CD4-positive, alpha-beta memory T cell (primary cell): Measurements from ENCODE around the gene LPP. TPM values are rescaled to one million over a fixed set of nuclear protein-coding genes. Genes with fewer than 3 reads are reported as not detected.
A peak's percentile ranks its signal among the peaks of the same experiment; 100 is the strongest.

ENCODE experiments used
- CTCF ChIA-PET: fragments of 350-600 bp; sonication (Branson Sonifier 250); formaldehyde crosslinking; loops from one replicate; lab custom pipeline; 2021; ENCODE audit warnings: inconsistent platforms; ENCODE audit not compliant: partially characterized antibody; lab: Charles Lee
- POLR2A ChIA-PET: fragments of 350-600 bp; sonication (Branson Sonifier 250); formaldehyde crosslinking; loops from one replicate; lab custom pipeline; 2021; ENCODE audit not compliant: partially characterized antibody; lab: Charles Lee
- DNase-seq, 5 donors: peaks; one replicate each; pipeline versions ENCODE4 v3.0.0 to v3.0.0-alpha.2; 2020 to 2022; ENCODE audit warnings: mixed read lengths in 1 of 5
- H3K27ac ChIP-seq: one replicate; pipeline ENCODE4 v1.7.0; 2013; ENCODE audit warnings: low read depth, low read length
- H3K27me3 ChIP-seq: 2 replicates; pipeline ENCODE4 v1.7.0; 2013; ENCODE audit warnings: mild to moderate bottlenecking, low read length, moderate library complexity; ENCODE audit not compliant: insufficient read depth
- H3K36me3 ChIP-seq: 2 replicates; pipeline ENCODE4 v1.7.0; 2013; ENCODE audit warnings: mild to moderate bottlenecking, low read length, moderate library complexity; ENCODE audit not compliant: insufficient read depth
- H3K4me1 ChIP-seq: 2 replicates; pipeline ENCODE4 v1.7.0; 2013; ENCODE audit warnings: mild to moderate bottlenecking, low read length, moderate library complexity; ENCODE audit not compliant: insufficient read depth
- H3K4me3 ChIP-seq, 2 donors: one replicate each; pipeline ENCODE4 v1.7.0; 2013; ENCODE audit warnings: low read length in 2 of 2, mild to moderate bottlenecking in 1 of 2
- H3K9me3 ChIP-seq, 2 donors: one replicate each; pipeline ENCODE4 v1.7.0; 2013; ENCODE audit warnings: low read length in 2 of 2, control low read depth in 1 of 2; ENCODE audit not compliant: control insufficient read depth in 1 of 2
- H3K27ac Mint-ChIP-seq, 7 donors: one replicate each; pipeline ENCODE4 v1.8.0; 2020 to 2021; ENCODE audit warnings: mixed read lengths in 7 of 7, mild to moderate bottlenecking in 6 of 7, inconsistent platforms in 3 of 7, moderate library complexity in 3 of 7
- H3K27me3 Mint-ChIP-seq, 2 donors: one replicate each; pipeline ENCODE4 v1.8.0; 2020 to 2021; ENCODE audit warnings: mixed read lengths in 2 of 2
- H3K36me3 Mint-ChIP-seq, 2 donors: one replicate each; pipeline ENCODE4 v1.8.0; 2020 to 2021; ENCODE audit warnings: mixed read lengths in 2 of 2, inconsistent platforms in 1 of 2, mild to moderate bottlenecking in 1 of 2
- H3K4me1 Mint-ChIP-seq, 4 donors: one replicate each; pipeline ENCODE4 v1.8.0; 2020 to 2021; ENCODE audit warnings: mixed read lengths in 4 of 4, mild to moderate bottlenecking in 1 of 4
- H3K4me3 Mint-ChIP-seq, 8 donors: one replicate each; pipeline ENCODE4 v1.8.0; 2020 to 2021; ENCODE audit warnings: mixed read lengths in 8 of 8, mild to moderate bottlenecking in 7 of 8, moderate library complexity in 6 of 8, inconsistent platforms in 3 of 8
- H3K9me3 Mint-ChIP-seq, 8 donors: one replicate each; pipeline ENCODE4 v1.8.0; 2020 to 2021; ENCODE audit warnings: mixed read lengths in 8 of 8, mild to moderate bottlenecking in 5 of 8, inconsistent platforms in 3 of 8, moderate library complexity in 1 of 8
- intact Hi-C: fragments of 100-400 bp; cut with micrococcal nuclease; formaldehyde crosslinking; loops from one replicate; pipeline ENCODE4 v1.15.1; 2023
- polyA plus RNA-seq, 2 donors: library from polyadenylated mRNA; unstranded; fragments of 300-500 nt; fragmentation: Illumina TruSeq; gene quantifications; one replicate each; pipeline ENCODE4 v1.2.3, GENCODE V29; 2021
- total RNA-seq, 2 experiments: library from RNA; stranded (reverse); gene quantifications; one replicate each; pipeline ENCODE4 v1.2.3, GENCODE V29; 2021

The LPP gene
- total and polyA plus RNA-seq, 4 experiments from 2014 or later, result 10.4 to 27.2 (median 24.7) TPM

DNA sequence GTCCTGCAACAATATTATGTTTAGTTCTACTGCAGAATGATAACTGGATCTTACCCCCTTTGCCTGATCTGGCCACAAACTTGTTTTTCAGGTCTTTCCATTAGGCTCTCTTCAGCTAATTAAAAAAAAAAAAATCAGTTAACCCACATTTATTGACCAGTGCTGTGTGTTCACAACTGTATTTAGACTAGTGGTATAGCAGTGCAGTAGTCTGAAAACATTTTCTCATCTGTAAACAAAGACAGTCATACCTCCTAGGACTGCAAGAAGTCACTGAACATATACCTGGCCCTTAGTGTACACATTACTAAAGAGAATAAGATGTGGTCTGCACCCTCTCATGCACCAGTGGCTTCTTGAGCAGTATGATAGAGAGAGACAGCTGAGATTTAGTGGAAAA, 22.5 kb downstream of the LPP start:
- no peaks in the 10 kb centered on the region for H3K27me3 Mint-ChIP-seq
- H3K4me3 Mint-ChIP-seq, result no peak overlapping the region
- Histone ChIP-seq H3K36me3 (no peaks in the 10 kb centered on the region), H3K4me1 (peaks cover 25% of the 10 kb centered on the region), H3K4me3 (no peak overlapping the region), H3K27ac (no peak overlapping the region), H3K27me3 (no peaks in the 10 kb centered on the region), H3K9me3 (no peaks in the 10 kb centered on the region)
- ChIA-PET POLR2A (no interaction called here), CTCF (no interaction called here)
- H3K4me1 Mint-ChIP-seq, result peaks cover 34 to 65% (median 45%) of the 10 kb centered on the region in 4 donors
- no peak for DNase-seq
- peak overlapping the region in 1 of 7 donors; percentile 47 for H3K27ac Mint-ChIP-seq
- intact Hi-C loops, result no loop called here
- H3K36me3 Mint-ChIP-seq, result peaks cover 20 to 47% of the 10 kb centered on the region in 2 donors
- H3K9me3 Mint-ChIP-seq, result peaks cover 0 to 2% (median 0%) of the 10 kb centered on the region in 8 donors

DNA sequence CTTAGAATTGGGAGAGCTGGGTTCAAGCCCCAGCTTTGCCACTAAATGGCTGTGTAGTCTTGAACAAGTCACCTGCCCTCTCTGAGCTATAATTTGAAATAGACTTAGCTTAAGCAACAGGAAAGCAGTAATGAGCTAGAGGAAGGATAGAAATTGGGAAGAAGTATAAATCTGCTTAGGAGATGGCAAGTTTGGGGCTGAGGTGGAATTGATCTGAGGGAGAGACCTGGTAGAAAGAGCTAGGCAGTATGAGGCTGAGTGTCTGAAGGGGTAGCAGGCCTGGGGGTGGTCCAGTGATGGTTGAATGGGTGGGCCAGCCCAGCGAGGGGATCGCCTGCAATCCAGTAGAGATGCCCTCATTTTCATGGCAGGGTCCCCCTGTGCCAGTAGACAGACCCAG, 22.9 kb downstream of the LPP start:
- no peak overlapping the region for H3K4me3 ChIP-seq
- no peaks in the 10 kb centered on the region for H3K36me3 ChIP-seq
- intact Hi-C loops, result no loop called here
- H3K9me3 ChIP-seq, result no peaks in the 10 kb centered on the region
- Mint-ChIP-seq H3K36me3 (peaks cover 20 to 49% of the 10 kb centered on the region in 2 donors), H3K27me3 (no peaks in the 10 kb centered on the region), H3K27ac (peak overlapping the region in 1 of 7 donors; percentile 17), H3K4me1 (peaks cover 34 to 64% (median 45%) of the 10 kb centered on the region in 4 donors), H3K4me3 (no peak overlapping the region), H3K9me3 (peaks cover 0 to 2% (median 0%) of the 10 kb centered on the region in 8 donors)
- POLR2A ChIA-PET, result no interaction called here
- CTCF ChIA-PET, result interaction anchor here (1.7 kb wide), 1 partner anchor 438 kb away, joined by 3 read pairs; no protein-coding TSS in a partner anchor
- no peak for DNase-seq
- no peaks in the 10 kb centered on the region for H3K27me3 ChIP-seq
- H3K4me1 ChIP-seq, result peaks cover 25% of the 10 kb centered on the region
- no peak overlapping the region for H3K27ac ChIP-seq

DNA sequence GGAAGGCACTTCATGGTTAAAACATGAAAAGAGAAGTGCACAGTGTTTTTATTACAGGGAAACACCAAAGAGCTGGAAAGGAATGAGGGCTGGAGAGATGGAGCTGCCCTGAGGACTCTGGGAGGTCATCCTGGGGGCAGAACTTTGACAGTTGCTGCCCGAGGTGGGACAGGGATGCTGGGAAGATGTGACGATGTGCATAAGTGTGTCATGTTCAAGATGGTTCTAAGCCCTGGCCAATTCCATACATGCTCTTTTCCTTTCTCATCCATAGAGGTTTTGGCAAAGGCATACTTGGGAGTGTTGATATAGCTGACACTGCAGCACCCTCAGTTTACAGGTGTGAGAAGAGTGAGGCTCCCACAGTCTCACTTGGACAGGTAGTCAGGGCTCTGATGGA, 23.8 kb downstream of the LPP start:
- Histone ChIP-seq H3K4me1 (peaks cover 25% of the 10 kb centered on the region), H3K9me3 (no peaks in the 10 kb centered on the region), H3K27ac (no peak overlapping the region), H3K36me3 (no peaks in the 10 kb centered on the region), H3K27me3 (no peaks in the 10 kb centered on the region), H3K4me3 (no peak overlapping the region)
- H3K4me1 Mint-ChIP-seq, result peaks cover 34 to 65% (median 45%) of the 10 kb centered on the region in 4 donors
- no peaks in the 10 kb centered on the region for H3K27me3 Mint-ChIP-seq
- no peak for DNase-seq
- POLR2A ChIA-PET, result no interaction called here
- CTCF ChIA-PET, result interaction anchor here (1.7 kb wide), 1 partner anchor 439 kb away, joined by 3 read pairs; no protein-coding TSS in a partner anchor
- H3K36me3 Mint-ChIP-seq, result peaks cover 20 to 55% of the 10 kb centered on the region in 2 donors
- peaks cover 0 to 2% (median 0%) of the 10 kb centered on the region in 8 donors for H3K9me3 Mint-ChIP-seq
- peak overlapping the region in 2 of 7 donors; percentile 6 to 68 for H3K27ac Mint-ChIP-seq
- intact Hi-C loops, result no loop called here
- H3K4me3 Mint-ChIP-seq, result no peak overlapping the region

DNA sequence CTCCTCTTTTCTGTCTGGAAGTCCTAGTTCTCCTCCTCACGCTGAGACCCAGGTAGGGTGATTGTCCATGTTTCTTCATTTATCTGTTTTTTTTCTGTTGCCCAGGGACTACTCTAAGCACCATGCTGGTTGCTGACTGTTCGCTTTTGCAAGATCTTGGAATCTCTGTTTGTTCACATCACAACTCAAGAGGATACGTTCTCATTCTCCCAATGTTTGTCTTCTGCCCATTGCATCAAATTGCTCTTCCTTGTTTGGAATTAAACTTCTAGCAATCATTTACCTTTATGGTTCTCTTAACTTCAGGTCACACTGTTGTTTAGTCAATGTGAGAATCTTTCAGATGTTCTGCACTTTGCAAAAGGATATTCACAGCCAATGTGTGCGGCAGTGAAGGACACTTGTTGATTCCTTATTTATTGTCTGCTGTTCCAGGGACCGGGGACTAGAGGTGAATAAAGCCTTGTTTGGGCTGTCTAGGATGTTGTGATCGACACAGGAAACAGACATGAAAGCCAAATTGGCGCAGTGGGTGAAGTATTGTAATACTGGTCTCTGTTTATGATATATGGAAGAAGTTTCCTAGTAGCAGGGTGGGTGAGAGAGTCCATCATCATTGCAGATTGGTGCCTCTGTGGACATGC, 24.5 kb downstream of the LPP start:
- peaks cover 25% of the 10 kb centered on the region for H3K4me1 ChIP-seq
- Mint-ChIP-seq H3K9me3 (peaks cover 0 to 2% (median 0%) of the 10 kb centered on the region in 8 donors), H3K36me3 (peaks cover 20 to 55% of the 10 kb centered on the region in 2 donors), H3K4me1 (peaks cover 35 to 71% (median 47%) of the 10 kb centered on the region in 4 donors), H3K27ac (peak overlapping the region in 5 of 7 donors; percentile 24 to 80 (median 72)), H3K27me3 (no peaks in the 10 kb centered on the region), H3K4me3 (peak overlapping the region in 3 of 8 donors; percentile 19 to 59 (median 41))
- no peak for DNase-seq
- no peaks in the 10 kb centered on the region for H3K9me3 ChIP-seq
- ChIA-PET CTCF (interaction anchor here (1.7 kb wide), 1 partner anchor 439 kb away, joined by 3 read pairs; no protein-coding TSS in a partner anchor), POLR2A (no interaction called here)
- no peaks in the 10 kb centered on the region for H3K27me3 ChIP-seq
- no peaks in the 10 kb centered on the region for H3K36me3 ChIP-seq
- intact Hi-C loops, result no loop called here
- H3K4me3 ChIP-seq, result no peak overlapping the region
- no peak overlapping the region for H3K27ac ChIP-seq

DNA sequence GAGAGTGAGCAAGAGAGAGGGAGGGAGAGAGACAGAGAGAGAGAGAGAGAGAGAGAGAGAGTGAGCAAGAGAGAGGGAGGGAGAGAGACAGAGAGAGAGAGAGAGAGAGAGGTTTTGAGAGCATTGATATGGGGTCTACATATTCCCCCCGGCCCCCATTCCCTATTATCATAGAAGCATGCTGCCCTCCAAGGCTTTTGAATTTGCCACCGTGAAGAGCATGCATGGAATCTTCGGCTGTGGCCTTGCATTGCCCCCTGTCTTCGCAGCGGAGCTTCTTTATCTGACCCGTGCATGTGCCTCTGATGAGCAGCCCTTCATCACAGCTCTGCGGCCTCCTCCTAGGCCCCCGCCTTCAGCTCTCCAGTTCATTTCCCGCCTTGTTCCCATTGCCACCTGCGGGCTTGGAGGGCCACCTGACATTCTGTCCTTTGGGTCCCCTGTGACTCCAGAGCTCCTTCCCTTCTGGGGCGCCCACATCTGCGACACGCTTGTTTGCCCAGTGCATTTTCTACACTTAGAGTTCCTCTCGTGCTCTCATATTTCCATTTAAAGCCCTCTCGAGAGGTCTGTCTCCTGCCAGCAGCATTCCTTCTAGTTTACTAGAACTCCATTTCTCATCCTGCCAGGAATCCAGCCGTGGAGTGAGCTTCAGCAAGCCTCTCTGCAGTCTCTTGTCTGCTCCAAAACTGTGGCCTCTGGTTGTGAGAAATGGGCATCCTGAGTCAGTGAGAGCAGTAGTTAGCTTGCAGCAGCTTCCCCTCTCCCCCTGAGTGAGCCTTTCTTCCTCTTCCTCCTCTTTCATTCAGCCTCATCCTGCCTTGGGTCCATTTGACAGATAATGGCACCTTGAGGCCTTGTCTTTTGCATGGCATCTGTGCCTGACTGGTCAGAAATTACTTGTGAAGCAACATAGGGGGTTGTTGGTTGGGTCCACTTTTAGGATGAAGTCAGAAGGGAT, 25.3 kb downstream of the LPP start:
- POLR2A ChIA-PET, result interaction anchor here (0.7 kb wide), 1 partner anchor 222 kb away, joined by 3 read pairs; no protein-coding TSS in a partner anchor
- peak overlapping the region in 2 of 8 donors; percentile 41 to 59 for H3K4me3 Mint-ChIP-seq

DNA sequence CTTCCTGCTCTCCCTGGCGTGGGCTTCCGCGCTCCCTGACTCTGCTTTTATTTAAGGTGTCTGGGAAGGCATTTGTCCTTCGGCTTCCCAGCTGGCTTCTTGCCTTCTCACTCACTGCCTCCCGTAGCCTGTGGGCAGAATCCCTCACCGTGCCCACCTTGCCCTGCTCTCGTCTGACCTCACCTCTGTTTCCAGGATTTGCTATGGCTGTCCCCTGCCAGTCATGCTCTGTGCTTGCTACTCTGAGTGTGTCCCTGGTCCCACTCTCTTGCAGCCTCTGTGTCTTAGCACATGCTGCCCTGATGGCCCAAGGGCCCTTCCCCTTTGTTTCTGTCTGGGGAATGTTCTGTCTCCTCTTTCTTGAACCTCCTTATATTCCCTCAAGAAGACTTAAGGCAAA, 26.2 kb downstream of the LPP start:
- CTCF ChIA-PET, result no interaction called here
- H3K36me3 Mint-ChIP-seq, result peaks cover 20 to 45% of the 10 kb centered on the region in 2 donors
- H3K36me3 ChIP-seq, result no peaks in the 10 kb centered on the region
- intact Hi-C loops, result no loop called here
- H3K27me3 Mint-ChIP-seq, result no peaks in the 10 kb centered on the region
- no peak overlapping the region for H3K4me3 ChIP-seq
- peak overlapping the region in 2 of 7 donors; percentile 8 to 19 for H3K27ac Mint-ChIP-seq
- peaks cover 0 to 2% (median 0%) of the 10 kb centered on the region in 8 donors for H3K9me3 Mint-ChIP-seq
- no peak for DNase-seq
- no peaks in the 10 kb centered on the region for H3K9me3 ChIP-seq
- no peaks in the 10 kb centered on the region for H3K27me3 ChIP-seq
- peaks cover 15% of the 10 kb centered on the region for H3K4me1 ChIP-seq
- POLR2A ChIA-PET, result no interaction called here
- no peak overlapping the region for H3K4me3 Mint-ChIP-seq
- peaks cover 30 to 62% (median 44%) of the 10 kb centered on the region in 4 donors for H3K4me1 Mint-ChIP-seq
- no peak overlapping the region for H3K27ac ChIP-seq

More for the DNA sequence above, 25.3 kb downstream of the LPP start:
- CTCF ChIA-PET, result no interaction called here
- Mint-ChIP-seq H3K4me1 (peaks cover 32 to 63% (median 45%) of the 10 kb centered on the region in 4 donors), H3K9me3 (peaks cover 0 to 2% (median 0%) of the 10 kb centered on the region in 8 donors), H3K27me3 (no peaks in the 10 kb centered on the region), H3K36me3 (peaks cover 20 to 50% of the 10 kb centered on the region in 2 donors), H3K27ac (peak overlapping the region in 4 of 7 donors; percentile 24 to 80 (median 65))
- no peak overlapping the region for H3K27ac ChIP-seq
- H3K4me3 ChIP-seq, result no peak overlapping the region
- H3K9me3 ChIP-seq, result no peaks in the 10 kb centered on the region
- intact Hi-C loops, result no loop called here
- no peaks in the 10 kb centered on the region for H3K27me3 ChIP-seq
- no peaks in the 10 kb centered on the region for H3K36me3 ChIP-seq
- no peak for DNase-seq
- peaks cover 21% of the 10 kb centered on the region for H3K4me1 ChIP-seq
